Esophagus squamous epithelium (tissue), 4 donors: ENCODE data around the gene ISOC1.

Source experiments
- POLR2A ChIP-seq, 4 donors: fragments of 450-650 bp; IDR thresholded peaks; one replicate each; pipeline ENCODE4 v1.6.1; 2017; ENCODE audit warnings: antibody characterized with exemption in 4 of 4, mild to moderate bottlenecking in 4 of 4, moderate library complexity in 3 of 4
- TF ChIP-seq, protein P1 (sequence below), 6 experiments: fragments of 450-650 bp in 4 of 6; fragments of 200-600 bp in 2 of 6; sonication (generic) in 2 of 6; IDR thresholded peaks; one replicate each; pipeline ENCODE4 v1.5.1; 2016 to 2019; ENCODE audit warnings: antibody characterized with exemption in 6 of 6, mild to moderate bottlenecking in 4 of 6, moderate library complexity in 4 of 6

DNA sequence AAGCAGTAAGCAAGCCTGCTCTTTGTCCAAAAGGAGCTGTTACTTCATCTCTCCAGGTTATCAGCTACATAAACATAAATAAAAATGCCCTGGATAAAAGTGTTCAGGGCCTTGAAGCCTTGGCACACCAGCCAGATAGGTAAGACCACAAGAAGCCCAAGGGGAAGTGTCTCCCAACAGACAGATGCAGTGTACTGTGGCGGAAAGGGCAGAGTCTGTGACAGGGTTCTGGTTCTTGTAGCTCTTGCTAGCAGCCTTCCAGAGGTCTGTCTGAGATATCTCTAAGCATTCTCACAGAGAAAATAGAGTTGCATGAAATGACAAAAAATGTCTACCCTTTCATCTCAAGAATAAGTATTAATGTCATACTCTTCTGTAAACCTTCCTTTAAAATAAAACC, 30.1 kb downstream of the ISOC1 start:
- TF ChIP-seq, protein P1, sequence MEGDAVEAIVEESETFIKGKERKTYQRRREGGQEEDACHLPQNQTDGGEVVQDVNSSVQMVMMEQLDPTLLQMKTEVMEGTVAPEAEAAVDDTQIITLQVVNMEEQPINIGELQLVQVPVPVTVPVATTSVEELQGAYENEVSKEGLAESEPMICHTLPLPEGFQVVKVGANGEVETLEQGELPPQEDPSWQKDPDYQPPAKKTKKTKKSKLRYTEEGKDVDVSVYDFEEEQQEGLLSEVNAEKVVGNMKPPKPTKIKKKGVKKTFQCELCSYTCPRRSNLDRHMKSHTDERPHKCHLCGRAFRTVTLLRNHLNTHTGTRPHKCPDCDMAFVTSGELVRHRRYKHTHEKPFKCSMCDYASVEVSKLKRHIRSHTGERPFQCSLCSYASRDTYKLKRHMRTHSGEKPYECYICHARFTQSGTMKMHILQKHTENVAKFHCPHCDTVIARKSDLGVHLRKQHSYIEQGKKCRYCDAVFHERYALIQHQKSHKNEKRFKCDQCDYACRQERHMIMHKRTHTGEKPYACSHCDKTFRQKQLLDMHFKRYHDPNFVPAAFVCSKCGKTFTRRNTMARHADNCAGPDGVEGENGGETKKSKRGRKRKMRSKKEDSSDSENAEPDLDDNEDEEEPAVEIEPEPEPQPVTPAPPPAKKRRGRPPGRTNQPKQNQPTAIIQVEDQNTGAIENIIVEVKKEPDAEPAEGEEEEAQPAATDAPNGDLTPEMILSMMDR (IDR thresholded peaks at IDR 0.05) = no peak
- no peak for TF ChIP-seq POLR2A (IDR thresholded peaks at IDR 0.05)
